ENCODE data around the gene ERGIC3.

- TF ChIP-seq CTCF (IDR thresholded peaks at IDR 0.05) (no peak), EHMT2 (IDR thresholded peaks at IDR 0.05; ENCODE audit: low read depth) (no peak), POLR2A (IDR thresholded peaks at IDR 0.05; ENCODE audit: low read length) (no peak), POLR2AphosphoS2 (conservative IDR thresholded peaks at IDR 0.05; ENCODE audit: low read length) (no peak), REST (IDR thresholded peaks at IDR 0.05) (no peak), USF2 (IDR thresholded peaks at IDR 0.05) (no peak), CEBPB (IDR thresholded peaks at IDR 0.05) (no peak), KDM5A (IDR thresholded peaks at IDR 0.05) (no peak), EP300 (IDR thresholded peaks at IDR 0.05) (no peak), MAX (IDR thresholded peaks at IDR 0.05) (no peak), CHD4 (IDR thresholded peaks at IDR 0.05; ENCODE audit: borderline replicate concordance) (no peak), CHD2 (IDR thresholded peaks at IDR 0.05; ENCODE audit: low read length, partially characterized antibody) (no peak), ESRRA (IDR thresholded peaks at IDR 0.05; ENCODE audit: borderline replicate concordance, low read length) (no peak)
These were observed 1.1 kb downstream of the ERGIC3 start for GRCh38 chr20:35542990-35543389.

Measured in A549 (cell line).